GM12874 (cell line): ENCODE measurements around the gene KRT1.

Experiments used
- TF ChIP-seq, protein P1 (sequence below): IDR thresholded peaks from 2 replicates; pipeline ENCODE4 v1.5.1; 2011; ENCODE audit warnings: low read depth, mild to moderate bottlenecking, control low read depth, low read length, moderate library complexity; ENCODE audit not compliant: insufficient read depth

The KRT1 gene

DNA sequence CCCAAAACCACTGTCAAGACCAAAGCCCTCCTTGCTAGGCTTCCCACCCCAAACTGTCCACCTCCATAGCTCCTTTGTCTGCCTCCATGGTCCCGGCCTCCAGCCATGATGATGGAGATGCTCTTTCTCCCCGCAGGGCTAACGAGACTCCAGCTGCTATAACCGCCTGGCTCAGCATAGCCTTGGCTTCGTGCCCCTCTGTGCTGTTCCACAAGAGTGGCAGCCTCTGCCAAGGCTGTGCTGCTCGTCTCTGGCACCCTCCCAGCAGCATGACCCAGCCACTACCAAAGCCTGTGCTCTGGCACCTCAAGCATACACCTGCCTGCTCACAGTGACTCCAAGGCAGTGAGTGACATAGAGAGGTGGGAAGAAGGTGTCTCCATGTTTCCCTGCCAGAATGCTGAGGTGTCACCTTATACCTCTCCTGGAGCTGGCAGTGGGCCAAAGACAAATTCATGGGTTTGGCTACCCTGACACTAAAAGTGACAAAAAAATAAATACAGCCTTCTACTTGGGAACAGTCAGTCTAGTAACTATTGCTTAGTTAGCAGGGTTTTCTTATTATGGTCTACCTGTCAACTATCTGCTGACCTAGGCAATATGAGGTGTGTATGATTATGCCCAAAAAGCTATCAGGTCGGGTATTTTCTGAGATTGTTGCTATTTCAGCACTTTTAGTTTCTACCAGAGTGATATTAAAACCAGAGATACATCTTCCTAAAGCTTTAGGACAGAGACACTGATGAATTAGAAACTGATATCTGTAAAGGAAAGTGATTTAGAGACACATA is 45.7 kb downstream of the KRT1 start:
- TF ChIP-seq, protein P1, sequence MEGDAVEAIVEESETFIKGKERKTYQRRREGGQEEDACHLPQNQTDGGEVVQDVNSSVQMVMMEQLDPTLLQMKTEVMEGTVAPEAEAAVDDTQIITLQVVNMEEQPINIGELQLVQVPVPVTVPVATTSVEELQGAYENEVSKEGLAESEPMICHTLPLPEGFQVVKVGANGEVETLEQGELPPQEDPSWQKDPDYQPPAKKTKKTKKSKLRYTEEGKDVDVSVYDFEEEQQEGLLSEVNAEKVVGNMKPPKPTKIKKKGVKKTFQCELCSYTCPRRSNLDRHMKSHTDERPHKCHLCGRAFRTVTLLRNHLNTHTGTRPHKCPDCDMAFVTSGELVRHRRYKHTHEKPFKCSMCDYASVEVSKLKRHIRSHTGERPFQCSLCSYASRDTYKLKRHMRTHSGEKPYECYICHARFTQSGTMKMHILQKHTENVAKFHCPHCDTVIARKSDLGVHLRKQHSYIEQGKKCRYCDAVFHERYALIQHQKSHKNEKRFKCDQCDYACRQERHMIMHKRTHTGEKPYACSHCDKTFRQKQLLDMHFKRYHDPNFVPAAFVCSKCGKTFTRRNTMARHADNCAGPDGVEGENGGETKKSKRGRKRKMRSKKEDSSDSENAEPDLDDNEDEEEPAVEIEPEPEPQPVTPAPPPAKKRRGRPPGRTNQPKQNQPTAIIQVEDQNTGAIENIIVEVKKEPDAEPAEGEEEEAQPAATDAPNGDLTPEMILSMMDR, result no peak

DNA sequence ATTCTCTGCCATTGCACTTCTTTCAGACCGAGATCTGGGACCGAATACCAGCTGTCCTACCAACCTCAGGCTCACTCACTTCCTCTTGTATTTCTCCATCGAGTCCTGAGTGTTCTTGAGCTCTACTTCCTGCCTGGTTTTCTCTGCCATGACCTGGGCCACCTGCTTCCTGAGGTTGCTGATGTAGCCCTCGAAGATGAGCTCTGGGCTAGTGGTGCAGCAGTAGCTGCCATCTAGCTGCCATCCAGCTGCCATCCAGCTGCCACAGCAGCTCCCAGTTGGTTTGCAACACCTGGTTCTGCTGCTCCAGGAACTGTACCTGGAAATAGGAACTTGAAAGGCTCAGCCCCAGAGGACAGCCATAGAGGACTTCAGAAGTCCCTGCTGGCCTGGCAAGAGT is 46.8 kb downstream of the KRT1 start:
- TF ChIP-seq, protein P1, result no peak

DNA sequence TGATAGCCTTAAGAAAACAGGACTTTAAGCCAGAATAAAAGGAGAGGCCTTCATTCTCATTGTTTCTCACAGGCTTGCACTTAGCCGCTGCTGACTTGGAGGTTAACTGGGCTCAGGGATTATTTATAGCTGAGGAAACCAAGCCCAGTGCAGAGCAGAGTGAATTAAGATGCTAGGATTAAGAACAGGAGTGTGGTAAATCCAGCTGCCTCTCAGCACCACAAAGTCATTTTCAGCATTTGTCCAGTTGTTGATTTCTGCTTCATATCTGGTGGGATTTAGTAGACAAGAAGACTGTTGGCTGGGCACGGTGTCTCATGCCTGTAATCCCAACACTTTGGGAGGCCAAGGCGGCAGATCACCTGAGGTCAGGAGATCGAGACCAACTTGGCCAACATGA is 47.6 kb downstream of the KRT1 start:
- TF ChIP-seq, protein P1, result no peak

DNA sequence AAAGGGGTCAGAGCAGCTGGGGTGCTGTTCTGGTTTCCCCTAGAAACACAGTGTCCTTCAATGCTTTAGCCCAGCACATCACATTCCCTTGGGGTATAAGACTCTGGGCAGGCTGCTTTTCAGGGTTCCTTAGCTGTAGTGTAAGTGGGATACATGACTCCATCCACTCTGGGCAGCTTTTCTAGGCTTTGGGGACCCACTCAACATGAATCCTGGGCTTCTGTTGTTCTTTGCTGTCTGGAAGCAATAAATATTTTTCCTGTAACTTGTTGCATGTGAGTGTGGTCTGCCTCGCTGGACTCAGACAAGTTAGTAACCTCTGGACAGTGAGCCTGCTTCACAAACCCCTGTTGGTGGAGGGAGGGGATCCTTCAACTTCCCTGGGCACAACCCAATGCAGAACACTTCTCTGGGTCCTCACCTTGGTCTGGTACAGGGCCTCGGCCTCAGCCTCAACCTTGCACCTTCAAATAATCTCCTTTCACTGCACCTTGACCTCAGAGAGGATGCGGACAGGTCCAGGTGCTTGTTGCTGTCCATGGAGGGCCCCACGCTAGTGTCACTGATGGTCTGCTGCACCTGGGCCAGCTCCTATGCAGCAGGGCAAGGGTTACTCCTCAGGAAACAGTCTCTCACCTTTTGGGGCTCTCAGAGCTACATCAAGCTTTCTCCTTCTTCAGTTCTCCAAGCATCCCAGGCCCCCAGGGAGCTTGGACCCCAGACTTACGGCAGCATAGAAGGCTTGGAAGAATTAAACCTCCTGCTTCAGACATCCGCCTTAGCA is 48.3 kb downstream of the KRT1 start:
- TF ChIP-seq, protein P1, result no peak

DNA sequence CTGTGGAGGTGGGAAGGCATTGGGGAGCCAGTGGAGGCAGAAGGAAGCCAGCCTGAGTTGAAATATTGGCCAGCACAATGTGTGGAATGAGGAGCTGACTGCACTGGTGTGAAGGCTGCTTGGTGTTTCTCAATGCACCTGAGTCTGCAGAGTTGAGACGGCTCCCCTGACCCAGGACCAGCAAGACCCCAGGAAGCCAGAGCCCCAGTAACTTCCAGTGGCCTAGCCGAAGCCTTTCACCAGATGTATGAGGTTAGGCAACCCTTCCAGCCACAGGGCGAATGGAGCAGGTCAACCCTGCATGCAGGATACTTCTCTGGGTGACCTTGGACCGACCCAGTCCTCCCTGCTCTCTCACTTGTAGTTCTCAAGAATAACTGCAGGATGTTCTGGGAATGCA is 48.9 kb downstream of the KRT1 start:
- TF ChIP-seq, protein P1, result no peak

DNA sequence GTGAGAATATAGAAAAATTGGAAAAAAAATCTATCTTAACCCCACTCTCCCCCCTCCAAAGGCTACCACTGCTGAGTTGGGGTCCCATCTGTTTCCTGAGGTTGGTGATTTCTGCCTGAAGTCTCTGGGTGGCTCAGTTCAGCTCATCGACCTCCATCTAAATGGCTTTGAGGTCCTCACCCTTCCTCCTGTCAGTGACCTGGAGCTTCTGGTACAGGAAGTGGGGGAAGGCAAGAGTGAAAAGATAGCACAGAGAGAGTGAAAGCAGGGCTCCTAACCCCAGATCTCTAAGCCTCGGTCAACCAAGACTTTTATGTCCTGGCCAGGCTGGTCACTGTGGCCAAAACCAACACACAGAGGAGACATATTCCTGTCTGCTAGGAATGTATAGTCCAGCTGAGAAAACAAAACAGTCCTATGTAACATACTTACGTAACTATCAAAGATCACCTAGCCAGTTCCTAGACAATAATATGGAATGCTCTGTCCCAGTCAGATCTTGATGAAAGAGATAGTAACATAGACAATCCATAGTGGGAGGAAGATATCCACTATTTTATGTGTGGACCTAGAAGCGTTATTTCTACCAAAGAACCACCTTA is 49.5 kb downstream of the KRT1 start:
- TF ChIP-seq, protein P1, result no peak

DNA sequence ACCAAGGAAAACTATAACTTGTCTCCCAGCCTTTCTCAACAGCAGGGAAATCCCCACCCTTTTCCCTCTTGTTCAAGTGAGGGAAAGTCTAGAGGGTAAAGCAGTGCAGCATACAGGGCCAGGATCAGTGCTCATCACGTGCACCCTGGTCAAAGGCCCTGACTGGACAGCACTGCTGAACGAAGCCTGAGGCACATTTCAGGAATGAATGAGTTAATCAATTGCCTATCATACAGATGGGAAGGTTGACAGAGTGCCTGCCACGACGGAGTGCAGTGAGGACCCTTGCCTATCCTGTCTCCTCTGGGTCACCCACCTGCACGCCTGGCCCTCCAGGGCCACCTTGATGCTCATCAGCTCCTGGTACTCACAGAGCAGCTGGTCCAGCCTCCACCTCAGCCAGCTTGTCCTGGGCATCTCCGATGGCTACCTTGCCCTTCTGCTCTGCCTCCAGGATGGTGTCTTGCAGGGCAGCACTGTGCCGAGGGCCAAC is 50.2 kb downstream of the KRT1 start:
- TF ChIP-seq, protein P1, result no peak
